SK-N-SH treated with all-trans-retinoic acid at 6 μM for 48 hours (cell line): ENCODE data around the gene ELMO1.

Source experiments
- CSDC2 ChIP-seq: fragments of 250-450 bp; sonication (Bioruptor Pico); IDR thresholded peaks from 2 replicates; pipeline ENCODE4 v1.5.0; 2020; ENCODE audit warnings: mild to moderate bottlenecking, moderate library complexity
- CSRNP3 ChIP-seq: fragments of 250-450 bp; sonication (Bioruptor Pico); IDR thresholded peaks from 2 replicates; pipeline ENCODE4 v1.5.1; 2021; ENCODE audit warnings: mild to moderate bottlenecking, moderate library complexity
- SNAI2 ChIP-seq: fragments of 250-450 bp; sonication (Bioruptor Pico); IDR thresholded peaks from 2 replicates; pipeline ENCODE4 v1.5.0; 2020; ENCODE audit warnings: mild to moderate bottlenecking, moderate library complexity
- TCF4 ChIP-seq: fragments of 250-450 bp; sonication (Bioruptor Pico); IDR thresholded peaks from 2 replicates; pipeline ENCODE4 v1.8.0; 2021; ENCODE audit warnings: mild to moderate bottlenecking, moderate library complexity, borderline replicate concordance
- TOX ChIP-seq: fragments of 250-450 bp; sonication (Bioruptor Pico); IDR thresholded peaks from 2 replicates; pipeline ENCODE4 v1.8.0; 2021; ENCODE audit warnings: mild to moderate bottlenecking, moderate library complexity, borderline replicate concordance
- ZFP3 ChIP-seq: fragments of 250-450 bp; sonication (Bioruptor Pico); IDR thresholded peaks from 2 replicates; pipeline ENCODE4 v1.5.0; 2020; ENCODE audit warnings: mild to moderate bottlenecking, moderate library complexity
- ZFP30 ChIP-seq: fragments of 450-650 bp; formaldehyde crosslinking; IDR thresholded peaks from 2 replicates; pipeline ENCODE4 v1.5.0; 2022; ENCODE audit warnings: mild to moderate bottlenecking, moderate library complexity

- TF ChIP-seq CSRNP3 (CRISPR knock-in tag) (no peak), TCF4 (CRISPR knock-in tag) (no peak), ZFP3 (no peak), ZFP30 (CRISPR knock-in tag) (no peak), TOX (CRISPR knock-in tag) (no peak), SNAI2 (no peak), CSDC2 (CRISPR knock-in tag) (no peak)
Observed at GRCh38 chr7:36958111-36958733, 490.4 kb downstream of the ELMO1 start.
